OCI-M2 (cell line): Measurements from ENCODE around the gene PRDM16.

ENCODE experiments used
- DNase-seq: peaks from one replicate; lab custom pipeline; 2025; ENCODE audit not compliant: unreplicated experiment; lab: John Stamatoyannopoulos, UW

The PRDM16 gene

GRCh38 chr1:3465935-3466321, 396.9 kb downstream of the PRDM16 start:
- no peak for DNase-seq

- DNase-seq = no peak
Measured at GRCh38 chr1:3466366-3467075, 397.5 kb downstream of the PRDM16 start.

GRCh38 chr1:3467096-3468036, 398.4 kb downstream of the PRDM16 start:
- DNase-seq = no peak

- no peak for DNase-seq
Measured at GRCh38 chr1:3468236-3469103, 399.5 kb downstream of the PRDM16 start.

- no peak for DNase-seq
Measured at GRCh38 chr1:3469104-3469848, 400.3 kb downstream of the PRDM16 start.

- no peak for DNase-seq
Measured at GRCh38 chr1:3469849-3470649, 401.0 kb downstream of the PRDM16 start.

- DNase-seq = no peak
Measured at GRCh38 chr1:3470650-3471355, 401.8 kb downstream of the PRDM16 start.

- no peak for DNase-seq
Measured at GRCh38 chr1:3471356-3472087, 402.5 kb downstream of the PRDM16 start.

GRCh38 chr1:3472088-3472850, 403.3 kb downstream of the PRDM16 start:
- no peak for DNase-seq

- DNase-seq = no peak
Measured at GRCh38 chr1:3472906-3473305, 403.9 kb downstream of the PRDM16 start.

GRCh38 chr1:3473381-3473844, 404.4 kb downstream of the PRDM16 start:
- no peak for DNase-seq

- DNase-seq = no peak
Measured at GRCh38 chr1:3474016-3474415, 405.0 kb downstream of the PRDM16 start.

- no peak for DNase-seq
Measured at GRCh38 chr1:3474421-3474820, 405.4 kb downstream of the PRDM16 start.

GRCh38 chr1:3475839-3476573, 407.0 kb downstream of the PRDM16 start:
- DNase-seq = no peak

GRCh38 chr1:3476666-3477065, 407.7 kb downstream of the PRDM16 start:
- no peak for DNase-seq

GRCh38 chr1:3477241-3477995, 408.4 kb downstream of the PRDM16 start:
- DNase-seq = no peak
